Raji (cell line): ENCODE results near the gene DCP2.

Experiments
- POLR2A ChIP-seq: IDR thresholded peaks from 2 replicates; pipeline ENCODE4 v1.6.1; 2011; ENCODE audit warnings: low read depth, low read length, control low read depth; ENCODE audit not compliant: insufficient read depth

The DCP2 gene

GRCh38 chr5:113060408-113061025, 83.9 kb downstream of the DCP2 start:
- no peak for TF ChIP-seq POLR2A

- TF ChIP-seq POLR2A, result no peak
Measured at GRCh38 chr5:113061846-113062780, 85.5 kb downstream of the DCP2 start.

GRCh38 chr5:113062869-113063508, 86.4 kb downstream of the DCP2 start:
- TF ChIP-seq POLR2A, result no peak

GRCh38 chr5:113063927-113064326, 87.3 kb downstream of the DCP2 start:
- TF ChIP-seq POLR2A, result no peak

GRCh38 chr5:113064806-113065205, 88.2 kb downstream of the DCP2 start:
- TF ChIP-seq POLR2A, result no peak

GRCh38 chr5:113065626-113066025, 89.0 kb downstream of the DCP2 start:
- TF ChIP-seq POLR2A, result no peak

GRCh38 chr5:113067635-113068344, 91.2 kb downstream of the DCP2 start:
- no peak for TF ChIP-seq POLR2A

GRCh38 chr5:113068559-113068958, 92.0 kb downstream of the DCP2 start:
- no peak for TF ChIP-seq POLR2A
